Measurements from ENCODE around the gene SMCO4. TPM values are rescaled to one million over a fixed set of nuclear protein-coding genes. Genes with fewer than 3 reads are reported as not detected.

The SMCO4 gene
- total RNA-seq, 1 donor from 2014 or later, result 73.5 TPM

- no peak for ATAC-seq
- H3K4me3 ChIP-seq, result no peak overlapping the region
- peaks cover 70% of the 10 kb centered on the region for H3K4me1 ChIP-seq
- H3K27ac ChIP-seq, result peak overlapping the region; percentile 73
- TF ChIP-seq CTCF (IDR thresholded peaks at IDR 0.05), result no peak
- DNase-seq, result no peak
- intact Hi-C loops (cut with DNase I), result no loop called here
- no peaks in the 10 kb centered on the region for H3K36me3 ChIP-seq
- no peaks in the 10 kb centered on the region for H3K27me3 ChIP-seq (ENCODE audit: low read depth)
- H3K9me3 ChIP-seq, result no peaks in the 10 kb centered on the region
Observed at GRCh38 chr11:93528252-93528651, 14.9 kb downstream of the SMCO4 start.

- no peak for DNase-seq
- no peaks in the 10 kb centered on the region for H3K27me3 ChIP-seq (ENCODE audit: low read depth)
- intact Hi-C loops (cut with DNase I), result no loop called here
- H3K36me3 ChIP-seq, result no peaks in the 10 kb centered on the region
- H3K4me1 ChIP-seq, result peaks cover 74% of the 10 kb centered on the region
- no peaks in the 10 kb centered on the region for H3K9me3 ChIP-seq
- no peak for ATAC-seq
- H3K27ac ChIP-seq, result no peak overlapping the region
- TF ChIP-seq CTCF (IDR thresholded peaks at IDR 0.05), result no peak
- H3K4me3 ChIP-seq, result no peak overlapping the region
Observed at GRCh38 chr11:93526641-93527583, 16.3 kb downstream of the SMCO4 start.

GRCh38 chr11:93526346-93526633 is 16.9 kb downstream of the SMCO4 start:
- DNase-seq, result no peak
- intact Hi-C loops (cut with DNase I), result no loop called here
- no peak for ATAC-seq
- Histone ChIP-seq H3K4me1 (peaks cover 74% of the 10 kb centered on the region), H3K36me3 (no peaks in the 10 kb centered on the region), H3K4me3 (no peak overlapping the region), H3K9me3 (no peaks in the 10 kb centered on the region), H3K27me3 (ENCODE audit: low read depth) (no peaks in the 10 kb centered on the region), H3K27ac (no peak overlapping the region)
- no peak for TF ChIP-seq CTCF (IDR thresholded peaks at IDR 0.05)

GRCh38 chr11:93525601-93526345 is 17.4 kb downstream of the SMCO4 start:
- H3K27me3 ChIP-seq (ENCODE audit: low read depth), result no peaks in the 10 kb centered on the region
- intact Hi-C loops (cut with DNase I), result no loop called here
- no peaks in the 10 kb centered on the region for H3K9me3 ChIP-seq
- no peak overlapping the region for H3K27ac ChIP-seq
- DNase-seq, result no peak
- H3K36me3 ChIP-seq, result no peaks in the 10 kb centered on the region
- no peak for ATAC-seq
- no peak for TF ChIP-seq CTCF (IDR thresholded peaks at IDR 0.05)
- H3K4me3 ChIP-seq, result no peak overlapping the region
- peaks cover 74% of the 10 kb centered on the region for H3K4me1 ChIP-seq

GRCh38 chr11:93524858-93525257 is 18.3 kb downstream of the SMCO4 start:
- TF ChIP-seq CTCF (IDR thresholded peaks at IDR 0.05), result no peak
- Histone ChIP-seq H3K4me3 (no peak overlapping the region), H3K4me1 (peaks cover 66% of the 10 kb centered on the region), H3K27ac (no peak overlapping the region), H3K36me3 (no peaks in the 10 kb centered on the region), H3K9me3 (no peaks in the 10 kb centered on the region), H3K27me3 (ENCODE audit: low read depth) (no peaks in the 10 kb centered on the region)
- intact Hi-C loops (cut with DNase I), result no loop called here
- peak; percentile 26 to 33 for ATAC-seq
- no peak for DNase-seq

Data from lower lobe of right lung (tissue), 2 donors.